ENCODE results near the gene VPS36. TPM values are rescaled to one million over a fixed set of nuclear protein-coding genes. Genes with fewer than 3 reads are reported as not detected.
"Not testable (repeated sequence)": the region's sequence is repeated elsewhere in the genome, so short reads cannot be mapped to it uniquely, and the experiment has no call there.

The VPS36 gene
- total and polyA plus RNA-seq, 2 donors (not counting 1 experiment from before 2014, with no cell fraction given) = 17.5 to 71.5 TPM

DNA sequence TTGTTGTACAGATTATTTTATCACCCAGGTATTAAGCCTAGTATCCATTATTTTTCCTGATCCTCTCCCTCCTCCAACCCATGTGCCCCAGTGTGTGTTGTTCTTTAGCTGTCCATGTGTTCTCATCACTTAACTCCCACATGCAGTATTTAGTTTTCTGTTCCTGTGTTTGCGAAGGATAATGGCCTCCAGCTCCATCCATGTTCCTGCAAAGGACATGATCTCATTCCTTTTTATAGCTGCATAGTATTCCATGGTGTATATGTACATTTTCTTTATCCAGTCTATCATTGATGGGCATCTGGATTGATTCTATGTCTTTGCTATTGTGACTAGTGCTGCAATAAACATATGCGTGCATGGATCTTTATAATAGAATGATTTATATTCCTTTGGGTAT lies 18.1 kb upstream of the VPS36 start:
- H3K4me2 ChIP-seq (replicated peaks; ENCODE audit: low read depth, low read length, poor library complexity, severe bottlenecking); H3K4me3 Mint-ChIP-seq; H3K4me1 Mint-ChIP-seq; H3K27me3 ChIP-seq (replicated peaks in 1 of 4; ENCODE audit: control extremely low read depth in 1 of 4, control insufficient read depth in 3 of 4, insufficient read depth in 4 of 4, low read length in 3 of 4); H3K4me3 ChIP-seq (ENCODE audit: control extremely low read depth in 1 of 5, extremely low read depth in 1 of 5, insufficient read depth in 1 of 5, low read depth in 2 of 5, low read length in 4 of 5); H3K4me1 ChIP-seq (ENCODE audit: control insufficient read depth in 2 of 2, insufficient read depth in 2 of 2, low read length in 2 of 2); H3K27me3 Mint-ChIP-seq; H3K27ac Mint-ChIP-seq; H3K9me3 ChIP-seq (ENCODE audit: control extremely low read depth in 1 of 3, control insufficient read depth in 2 of 3, insufficient read depth in 1 of 3, low read length in 2 of 3); ATAC-seq (ENCODE audit: low read depth); H2AFZ ChIP-seq (ENCODE audit: insufficient read depth, low read depth, low read length, poor library complexity, severe bottlenecking); H4K20me1 ChIP-seq (ENCODE audit: control insufficient read depth, insufficient read depth, low read length, poor library complexity, severe bottlenecking); H3K9me3 Mint-ChIP-seq (ENCODE audit: insufficient read depth); POLR2A ChIA-PET; H3K9ac ChIP-seq (ENCODE audit: low read length); DNase-seq; H3K27ac ChIP-seq (ENCODE audit: low read length in 2 of 2); intact Hi-C loops (cut with micrococcal nuclease); H3K79me2 ChIP-seq (ENCODE audit: control insufficient read depth, insufficient read depth, low read length): not testable (repeated sequence)
- CTCF ChIA-PET = interaction anchor here (1.7 kb wide), 1 partner anchor 18 kb away, joined by 5 read pairs; the partner anchor contains the start of gene VPS36
- peaks cover 5 to 37% of the 10 kb centered on the region in 2 experiments for H3K36me3 ChIP-seq (replicated peaks in 1 of 2; ENCODE audit: control extremely low read depth in 1 of 2, control insufficient read depth in 1 of 2, extremely low read depth in 1 of 2, insufficient read depth in 2 of 2, low read length in 1 of 2)
- no CpG with 5 or more reads among the region's 2 CpGs for WGBS (ENCODE audit: insufficient coverage)

DNA sequence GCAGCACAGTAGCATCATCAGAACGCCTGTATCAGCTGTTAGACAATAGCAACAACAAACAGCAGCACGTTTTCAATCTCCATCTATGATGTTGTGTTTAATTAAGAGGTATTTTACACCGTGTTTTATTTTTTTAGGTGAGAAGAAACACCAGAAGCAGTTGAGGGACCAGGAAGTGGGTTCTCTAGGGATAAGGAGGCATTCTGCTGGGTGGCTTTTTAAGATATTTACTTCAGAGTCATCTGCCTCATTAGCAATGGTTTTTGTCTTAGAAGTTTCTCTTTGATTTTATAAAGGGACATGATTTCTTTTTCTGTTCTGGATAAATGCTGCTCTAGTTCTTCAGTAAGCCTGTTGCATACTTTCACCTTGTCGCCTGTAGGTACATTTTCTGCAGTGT lies 13.1 kb upstream of the VPS36 start:
- no peak for ATAC-seq (ENCODE audit: low read depth)
- no peak overlapping the region for H3K27ac Mint-ChIP-seq
- ChIA-PET POLR2A (no interaction called here), CTCF (no interaction called here)
- H3K4me2 ChIP-seq (replicated peaks; ENCODE audit: low read depth, low read length, poor library complexity, severe bottlenecking) = no peak overlapping the region
- no peaks in the 10 kb centered on the region for H3K4me1 ChIP-seq (ENCODE audit: control insufficient read depth in 2 of 2, insufficient read depth in 2 of 2, low read length in 2 of 2)
- no peaks in the 10 kb centered on the region for H4K20me1 ChIP-seq (ENCODE audit: control insufficient read depth, insufficient read depth, low read length, poor library complexity, severe bottlenecking)
- no peak overlapping the region for H3K9ac ChIP-seq (ENCODE audit: low read length)
- peaks cover 5% of the 10 kb centered on the region for H3K4me1 Mint-ChIP-seq
- H3K27me3 ChIP-seq (replicated peaks in 1 of 4; ENCODE audit: control extremely low read depth in 1 of 4, control insufficient read depth in 3 of 4, insufficient read depth in 4 of 4, low read length in 3 of 4) = no peaks in the 10 kb centered on the region
- H3K4me3 Mint-ChIP-seq = no peak overlapping the region
- TF ChIP-seq EZH2 (IDR thresholded peaks at IDR 0.05; ENCODE audit: borderline replicate concordance, insufficient read depth, low read depth, low read length, poor library complexity, severe bottlenecking) = no peak
- TF ChIP-seq, protein P1, sequence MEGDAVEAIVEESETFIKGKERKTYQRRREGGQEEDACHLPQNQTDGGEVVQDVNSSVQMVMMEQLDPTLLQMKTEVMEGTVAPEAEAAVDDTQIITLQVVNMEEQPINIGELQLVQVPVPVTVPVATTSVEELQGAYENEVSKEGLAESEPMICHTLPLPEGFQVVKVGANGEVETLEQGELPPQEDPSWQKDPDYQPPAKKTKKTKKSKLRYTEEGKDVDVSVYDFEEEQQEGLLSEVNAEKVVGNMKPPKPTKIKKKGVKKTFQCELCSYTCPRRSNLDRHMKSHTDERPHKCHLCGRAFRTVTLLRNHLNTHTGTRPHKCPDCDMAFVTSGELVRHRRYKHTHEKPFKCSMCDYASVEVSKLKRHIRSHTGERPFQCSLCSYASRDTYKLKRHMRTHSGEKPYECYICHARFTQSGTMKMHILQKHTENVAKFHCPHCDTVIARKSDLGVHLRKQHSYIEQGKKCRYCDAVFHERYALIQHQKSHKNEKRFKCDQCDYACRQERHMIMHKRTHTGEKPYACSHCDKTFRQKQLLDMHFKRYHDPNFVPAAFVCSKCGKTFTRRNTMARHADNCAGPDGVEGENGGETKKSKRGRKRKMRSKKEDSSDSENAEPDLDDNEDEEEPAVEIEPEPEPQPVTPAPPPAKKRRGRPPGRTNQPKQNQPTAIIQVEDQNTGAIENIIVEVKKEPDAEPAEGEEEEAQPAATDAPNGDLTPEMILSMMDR (IDR thresholded peaks at IDR 0.05) = no peak
- no peaks in the 10 kb centered on the region for H3K27me3 Mint-ChIP-seq
- H3K79me2 ChIP-seq (ENCODE audit: control insufficient read depth, insufficient read depth, low read length) = peaks cover 34% of the 10 kb centered on the region
- H3K9me3 Mint-ChIP-seq (ENCODE audit: insufficient read depth) = no peaks in the 10 kb centered on the region
- no peak for DNase-seq
- H3K36me3 ChIP-seq (replicated peaks in 1 of 2; ENCODE audit: control extremely low read depth in 1 of 2, control insufficient read depth in 1 of 2, extremely low read depth in 1 of 2, insufficient read depth in 2 of 2, low read length in 1 of 2) = peaks cover 4 to 48% of the 10 kb centered on the region in 2 experiments
- intact Hi-C loops (cut with micrococcal nuclease) = no loop called here
- WGBS (ENCODE audit: insufficient coverage) = 100% methylated on average over 1 of the region's 4 CpGs
- no peak overlapping the region for H3K4me3 ChIP-seq (ENCODE audit: control extremely low read depth in 1 of 5, extremely low read depth in 1 of 5, insufficient read depth in 1 of 5, low read depth in 2 of 5, low read length in 4 of 5)
- no peak overlapping the region for H3K27ac ChIP-seq (ENCODE audit: low read length in 2 of 2)
- H2AFZ ChIP-seq (ENCODE audit: insufficient read depth, low read depth, low read length, poor library complexity, severe bottlenecking) = no peak overlapping the region
- no peaks in the 10 kb centered on the region for H3K9me3 ChIP-seq (ENCODE audit: control extremely low read depth in 1 of 3, control insufficient read depth in 2 of 3, insufficient read depth in 1 of 3, low read length in 2 of 3)

Data from B cell (primary cell).